ENCODE data around the gene SEC16A.
A peak's percentile ranks its signal among the peaks of the same experiment; 100 is the strongest.

The SEC16A gene

GRCh38 chr9:136502196-136502595, 19.4 kb upstream of the SEC16A start:
- no peak for DNase-seq (ENCODE audit: low read depth)

- no peak for DNase-seq (ENCODE audit: low read depth)
Observed at GRCh38 chr9:136501686-136502085, 18.8 kb upstream of the SEC16A start.

GRCh38 chr9:136499935-136500910, 17.4 kb upstream of the SEC16A start:
- DNase-seq (ENCODE audit: low read depth) = no peak

GRCh38 chr9:136499071-136499934, 16.5 kb upstream of the SEC16A start:
- no peak for DNase-seq (ENCODE audit: low read depth)

GRCh38 chr9:136497916-136498695, 15.3 kb upstream of the SEC16A start:
- DNase-seq (ENCODE audit: low read depth) = no peak

GRCh38 chr9:136496801-136497620, 14.2 kb upstream of the SEC16A start:
- DNase-seq (ENCODE audit: low read depth) = no peak

GRCh38 chr9:136496181-136496580, 13.3 kb upstream of the SEC16A start:
- DNase-seq (ENCODE audit: low read depth) = no peak

- DNase-seq (ENCODE audit: low read depth) = no peak
Observed at GRCh38 chr9:136495238-136495800, 12.5 kb upstream of the SEC16A start.

- no peak for DNase-seq (ENCODE audit: low read depth)
Observed at GRCh38 chr9:136494531-136495215, 11.8 kb upstream of the SEC16A start.

- no peak for DNase-seq (ENCODE audit: low read depth)
Observed at GRCh38 chr9:136494012-136494411, 11.2 kb upstream of the SEC16A start.

GRCh38 chr9:136493567-136493971, 10.7 kb upstream of the SEC16A start:
- no peak for DNase-seq (ENCODE audit: low read depth)

GRCh38 chr9:136492978-136493522, 10.2 kb upstream of the SEC16A start:
- no peak for DNase-seq (ENCODE audit: low read depth)

- no peak for DNase-seq (ENCODE audit: low read depth)
Observed at GRCh38 chr9:136489731-136490130, 6.9 kb upstream of the SEC16A start.

GRCh38 chr9:136488247-136489214, 5.7 kb upstream of the SEC16A start:
- DNase-seq (ENCODE audit: low read depth) = peak; percentile 55

- DNase-seq (ENCODE audit: low read depth) = no peak
Observed at GRCh38 chr9:136487672-136488071, 4.8 kb upstream of the SEC16A start.

GRCh38 chr9:136486823-136487620, 4.2 kb upstream of the SEC16A start:
- DNase-seq (ENCODE audit: low read depth) = no peak

GRCh38 chr9:136486131-136486530, 3.3 kb upstream of the SEC16A start:
- DNase-seq (ENCODE audit: low read depth) = no peak
